Gastroesophageal sphincter (tissue), 4 donors: ENCODE data around the gene EIF4B. TPM values are rescaled to one million over a fixed set of nuclear protein-coding genes. Genes with fewer than 3 reads are reported as not detected.
A peak's percentile ranks its signal among the peaks of the same experiment; 100 is the strongest.
"Not testable (repeated sequence)": the region's sequence is repeated elsewhere in the genome, so short reads cannot be mapped to it uniquely, and the experiment has no call there.

ENCODE experiments used
- ATAC-seq: fragments of 150-250 bp; one replicate; pipeline ENCODE4 v1.9.1; 2016; ENCODE audit warnings: mild to moderate bottlenecking, moderate library complexity
- H3K27ac ChIP-seq, 4 donors: fragments of 200-600 bp; sonication (generic) in 3 of 4; 1 replicate in 3 of 4; 2 replicates in 1 of 4; pipeline ENCODE4 v1.5.1; 2016 to 2019
- H3K27me3 ChIP-seq: fragments of 200-600 bp; sonication (generic); one replicate; pipeline ENCODE4 v1.5.1; 2019
- H3K36me3 ChIP-seq, 2 donors: fragments of 200-600 bp; sonication (generic); one replicate each; pipeline ENCODE4 v1.5.1; 2019; ENCODE audit warnings: control low read depth in 1 of 2
- H3K4me1 ChIP-seq, 3 donors: fragments of 200-600 bp; sonication (generic); 1 replicate in 2 of 3; 2 replicates in 1 of 3; pipeline ENCODE4 v1.5.1; 2016 to 2019; ENCODE audit warnings: control low read depth in 2 of 3
- H3K4me3 ChIP-seq, 2 donors: fragments of 200-600 bp; sonication (generic); one replicate each; pipeline ENCODE4 v1.5.1; 2019; ENCODE audit warnings: mild to moderate bottlenecking in 1 of 2, moderate library complexity in 1 of 2
- H3K9me3 ChIP-seq, 3 donors: fragments of 200-600 bp; sonication (generic); one replicate each; pipeline ENCODE4 v1.5.1; 2017 to 2019; ENCODE audit warnings: control low read depth in 2 of 3
- CTCF ChIP-seq, 4 experiments: fragments of 200-600 bp in 2 of 4; fragments of 450-650 bp in 2 of 4; sonication (generic) in 1 of 4; IDR thresholded peaks; one replicate each; pipeline ENCODE4 v1.5.1; 2017 to 2019; ENCODE audit warnings: antibody characterized with exemption in 4 of 4, mild to moderate bottlenecking in 2 of 4, moderate library complexity in 2 of 4
- EP300 ChIP-seq: sonication (generic); formaldehyde crosslinking; IDR thresholded peaks from one replicate; pipeline ENCODE4 v1.6.1; 2017; ENCODE audit warnings: antibody characterized with exemption, mild to moderate bottlenecking
- POLR2A ChIP-seq, 2 donors: fragments of 450-650 bp; IDR thresholded peaks; one replicate each; pipeline ENCODE4 v1.6.1; 2017; ENCODE audit warnings: antibody characterized with exemption in 2 of 2, mild to moderate bottlenecking in 2 of 2, moderate library complexity in 1 of 2
- POLR2AphosphoS5 ChIP-seq: sonication (generic); formaldehyde crosslinking; IDR thresholded peaks from one replicate; pipeline ENCODE4 v1.6.1; 2017; ENCODE audit warnings: antibody characterized with exemption
- WGBS, 2 donors: methylation state at CpG; one replicate each; pipeline ENCODE4 v1.1.5; 2018; ENCODE audit warnings: low coverage in 1 of 2; 5-methylcytosine and 5-hydroxymethylcytosine counted together
- total RNA-seq, 4 donors: library from RNA; depleted of rRNA; stranded (reverse); fragments of >200 nt; gene quantifications; one replicate each; pipeline ENCODE4 v1.1.0, GENCODE V29; 2016

The EIF4B gene
- total RNA-seq, 4 donors from 2014 or later, result 521 to 701 (median 591) TPM

- no peak overlapping the region for H3K27ac ChIP-seq
- no peak for TF ChIP-seq POLR2AphosphoS5
- peak; percentile 95 to 99 (median 98) for TF ChIP-seq CTCF (IDR thresholded peaks at IDR 0.05)
- TF ChIP-seq EP300, result no peak
- ATAC-seq, result peak; percentile 92
- 17 to 49% methylated on average over 7 to 13 of the region's 13 CpGs for WGBS, 2 donors
- H3K36me3 ChIP-seq, result no peaks in the 10 kb centered on the region
- no peak overlapping the region for H3K4me3 ChIP-seq
- no peaks in the 10 kb centered on the region for H3K27me3 ChIP-seq
- no peaks in the 10 kb centered on the region for H3K9me3 ChIP-seq
- no peaks in the 10 kb centered on the region for H3K4me1 ChIP-seq
Observed at GRCh38 chr12:52980650-52981423, 25.4 kb upstream of the EIF4B start.

- Histone ChIP-seq H3K27ac (no peak overlapping the region), H3K27me3 (no peaks in the 10 kb centered on the region), H3K36me3 (no peaks in the 10 kb centered on the region), H3K9me3 (no peaks in the 10 kb centered on the region), H3K4me3 (no peak overlapping the region), H3K4me1 (no peaks in the 10 kb centered on the region)
- ATAC-seq, result no peak
- 79% methylated on average over 1 of the region's 1 CpG; no CpG with 5 or more reads in 1 of the 2 donors for WGBS, 2 donors
- no peak for TF ChIP-seq POLR2AphosphoS5
- TF ChIP-seq EP300, result no peak
- no peak for TF ChIP-seq POLR2A (IDR thresholded peaks at IDR 0.05)
- no peak for TF ChIP-seq CTCF (IDR thresholded peaks at IDR 0.05)
Observed at GRCh38 chr12:52984136-52984535, 22.1 kb upstream of the EIF4B start.

GRCh38 chr12:52988898-52989297 is 17.4 kb upstream of the EIF4B start:
- Histone ChIP-seq H3K9me3 (no peaks in the 10 kb centered on the region), H3K4me1 (no peaks in the 10 kb centered on the region), H3K36me3 (no peaks in the 10 kb centered on the region), H3K27me3 (no peaks in the 10 kb centered on the region), H3K4me3 (no peak overlapping the region), H3K27ac (no peak overlapping the region)
- 80 to 87% methylated on average over 3 to 6 of the region's 6 CpGs for WGBS, 2 donors
- TF ChIP-seq EP300 (no peak), POLR2AphosphoS5 (no peak), CTCF (IDR thresholded peaks at IDR 0.05) (no peak), POLR2A (IDR thresholded peaks at IDR 0.05) (no peak)
- no peak for ATAC-seq

- H3K9me3 ChIP-seq, result no peaks in the 10 kb centered on the region
- H3K27me3 ChIP-seq, result no peaks in the 10 kb centered on the region
- ATAC-seq, result no peak
- TF ChIP-seq EP300 (no peak), POLR2A (IDR thresholded peaks at IDR 0.05) (no peak), CTCF (IDR thresholded peaks at IDR 0.05) (no peak), POLR2AphosphoS5 (no peak)
- 59 to 71% methylated on average over 3 to 4 of the region's 4 CpGs for WGBS, 2 donors
- no peak overlapping the region for H3K27ac ChIP-seq
- H3K36me3 ChIP-seq, result no peaks in the 10 kb centered on the region
- no peak overlapping the region for H3K4me3 ChIP-seq
- no peaks in the 10 kb centered on the region for H3K4me1 ChIP-seq
Observed at GRCh38 chr12:52990206-52990605, 16.1 kb upstream of the EIF4B start.

GRCh38 chr12:52992240-52992639 is 14.0 kb upstream of the EIF4B start:
- ATAC-seq, H3K4me3 ChIP-seq, H3K36me3 ChIP-seq, H3K4me1 ChIP-seq, H3K9me3 ChIP-seq, H3K27me3 ChIP-seq, H3K27ac ChIP-seq: not testable (repeated sequence)
- WGBS, 2 donors, result 85% methylated on average over 5 of the region's 5 CpGs; no CpG with 5 or more reads in 1 of the 2 donors
